Neural cell (in vitro differentiated cells): ENCODE data around the gene CLDN18. TPM values are rescaled to one million over a fixed set of nuclear protein-coding genes. Genes with fewer than 3 reads are reported as not detected.

Experiments
- H2AFZ ChIP-seq: fragments of 200-600, 300-800 bp; sonication (generic), shearing (Covaris generic); 2 replicates; pipeline ENCODE4 v1.6.0; 2014; ENCODE audit warnings: low read depth, mild to moderate bottlenecking, antibody characterized with exemption, low read length, moderate library complexity
- H3F3A ChIP-seq: fragments of 200-600 bp; shearing (Covaris generic); 2 replicates; pipeline ENCODE4 v1.6.1; 2016; ENCODE audit warnings: mild to moderate bottlenecking, moderate library complexity, mixed read lengths, antibody characterized with exemption, low read length; ENCODE audit not compliant: insufficient read depth, poor library complexity, severe bottlenecking
- H3K27ac ChIP-seq: fragments of 200-600, 300-800 bp; sonication (generic), shearing (Covaris generic); 2 replicates; pipeline ENCODE4 v1.5.1; 2014; ENCODE audit warnings: mild to moderate bottlenecking, low read length, moderate library complexity
- H3K27me3 ChIP-seq: fragments of 300-800, 200-600 bp; sonication (generic), shearing (Covaris generic); 2 replicates; pipeline ENCODE4 v1.6.0; 2014; ENCODE audit warnings: mild to moderate bottlenecking, low read depth, low read length, moderate library complexity; ENCODE audit not compliant: insufficient read depth
- H3K36me3 ChIP-seq: fragments of 300-800, 200-600 bp; sonication (generic), shearing (Covaris generic); 2 replicates; pipeline ENCODE4 v1.5.1; 2014; ENCODE audit warnings: mild to moderate bottlenecking, antibody characterized with exemption, low read length, moderate library complexity; ENCODE audit not compliant: insufficient read depth
- H3K4me2 ChIP-seq: fragments of 300-800, 200-600 bp; sonication (generic), shearing (Covaris generic); 2 replicates; pipeline ENCODE4 v1.6.0; 2014; ENCODE audit warnings: mild to moderate bottlenecking, low read length
- H3K4me3 ChIP-seq: fragments of 300-800, 200-600 bp; sonication (generic), shearing (Covaris generic); 2 replicates; pipeline ENCODE4 v1.5.1; 2014; ENCODE audit warnings: mild to moderate bottlenecking, low read length, moderate library complexity
- H3K79me2 ChIP-seq: fragments of 200-600 bp; shearing (Covaris generic); replicated peaks from 2 replicates; pipeline ENCODE4 v1.6.0; 2014; ENCODE audit warnings: mild to moderate bottlenecking, low read length, moderate library complexity; ENCODE audit not compliant: insufficient read depth
- H3K9ac ChIP-seq: fragments of 300-800, 200-600 bp; sonication (generic), shearing (Covaris generic); 2 replicates; pipeline ENCODE4 v1.6.1; 2016; ENCODE audit warnings: mild to moderate bottlenecking, low read length, mixed read lengths
- H3K9me2 ChIP-seq: fragments of 200-600 bp; shearing (Covaris generic); 2 replicates; pipeline ENCODE4 v1.6.1; 2016; ENCODE audit warnings: mild to moderate bottlenecking, low read length, mixed read lengths; ENCODE audit not compliant: insufficient read depth
- H3K9me3 ChIP-seq: fragments of 200-600, 300-800 bp; sonication (generic), shearing (Covaris generic); 2 replicates; pipeline ENCODE4 v1.6.1; 2016; ENCODE audit warnings: mild to moderate bottlenecking, mixed run types, low read length, moderate library complexity, mixed read lengths
- H4K20me1 ChIP-seq: fragments of 200-600 bp; shearing (Covaris generic); 2 replicates; pipeline ENCODE4 v1.6.1; 2016; ENCODE audit warnings: mild to moderate bottlenecking, mixed run types; ENCODE audit not compliant: insufficient read depth
- CTCF ChIP-seq: fragments of 450-650 bp; IDR thresholded peaks from 2 replicates; pipeline ENCODE4 v1.5.1; 2014; ENCODE audit warnings: antibody characterized with exemption, mild to moderate bottlenecking, moderate library complexity; ENCODE audit not compliant: poor library complexity, severe bottlenecking
- EP300 ChIP-seq: fragments of 450-650 bp; conservative IDR thresholded peaks from 2 replicates; pipeline ENCODE4 v1.6.1; 2014; ENCODE audit warnings: antibody characterized with exemption, mild to moderate bottlenecking, moderate library complexity; ENCODE audit not compliant: poor library complexity, severe bottlenecking
- EZH2 ChIP-seq: fragments of 200-600, 300-800 bp; shearing (Covaris generic), sonication (generic); IDR thresholded peaks from 2 replicates; pipeline ENCODE4 v1.6.1; 2014; ENCODE audit warnings: antibody characterized with exemption, low read length, borderline replicate concordance, mild to moderate bottlenecking; ENCODE audit not compliant: insufficient read depth, poor library complexity, severe bottlenecking
- MXI1 ChIP-seq: fragments of 450-650 bp; conservative IDR thresholded peaks from 2 replicates; pipeline ENCODE4 v1.6.1; 2014; ENCODE audit warnings: antibody characterized with exemption, mild to moderate bottlenecking; ENCODE audit not compliant: poor library complexity, severe bottlenecking
- POLR2AphosphoS5 ChIP-seq: IDR thresholded peaks from 2 replicates; pipeline ENCODE4 v1.6.1; 2012
- RAD21 ChIP-seq: fragments of 450-650 bp; conservative IDR thresholded peaks from 2 replicates; pipeline ENCODE4 v1.6.1; 2014; ENCODE audit warnings: antibody characterized with exemption, mild to moderate bottlenecking, moderate library complexity
- REST ChIP-seq: IDR thresholded peaks from 2 replicates; pipeline ENCODE4 v1.6.1; 2012; ENCODE audit warnings: borderline replicate concordance
- SMC3 ChIP-seq: fragments of 450-650 bp; conservative IDR thresholded peaks from 2 replicates; pipeline ENCODE4 v1.6.1; 2014; ENCODE audit warnings: antibody characterized with exemption, mild to moderate bottlenecking, moderate library complexity; ENCODE audit not compliant: poor library complexity
- TAF1 ChIP-seq: IDR thresholded peaks from 2 replicates; pipeline ENCODE4 v1.6.1; 2012; ENCODE audit warnings: low read depth
- polyA plus RNA-seq: library from polyadenylated mRNA; depleted of rRNA; stranded (reverse); fragments of >200 nt; gene quantifications from 2 replicates; pipeline ENCODE4 v1.2.3, GENCODE V29; 2014

CLDN18 gene
- polyA plus RNA-seq, 1 donor from 2014 or later, result not detected

GRCh38 chr3:138030734-138031280, 20.8 kb downstream of the CLDN18 start:
- no peak overlapping the region for H3K4me3 ChIP-seq
- no peaks in the 10 kb centered on the region for H3F3A ChIP-seq
- H3K36me3 ChIP-seq, result no peaks in the 10 kb centered on the region
- no peaks in the 10 kb centered on the region for H3K79me2 ChIP-seq
- no peak overlapping the region for H2AFZ ChIP-seq
- no peak overlapping the region for H3K9ac ChIP-seq
- TF ChIP-seq POLR2AphosphoS5 (no peak), RAD21 (no peak), EP300 (no peak), SMC3 (no peak), MXI1 (no peak), REST (no peak)
- no peaks in the 10 kb centered on the region for H3K27me3 ChIP-seq
- H3K9me2 ChIP-seq, result no peaks in the 10 kb centered on the region
- no peak overlapping the region for H3K4me2 ChIP-seq
- no peak overlapping the region for H3K27ac ChIP-seq
- H3K9me3 ChIP-seq, result no peaks in the 10 kb centered on the region
- no peaks in the 10 kb centered on the region for H4K20me1 ChIP-seq

- H3K9me2 ChIP-seq, result no peaks in the 10 kb centered on the region
- no peak overlapping the region for H3K9ac ChIP-seq
- no peaks in the 10 kb centered on the region for H3K36me3 ChIP-seq
- H3K27me3 ChIP-seq, result no peaks in the 10 kb centered on the region
- no peak overlapping the region for H3K4me3 ChIP-seq
- no peak overlapping the region for H3K27ac ChIP-seq
- no peak overlapping the region for H3K4me2 ChIP-seq
- no peaks in the 10 kb centered on the region for H4K20me1 ChIP-seq
- TF ChIP-seq REST (no peak), EP300 (no peak), CTCF (no peak), MXI1 (no peak), TAF1 (no peak), EZH2 (no peak), SMC3 (no peak), RAD21 (no peak), POLR2AphosphoS5 (no peak)
- no peaks in the 10 kb centered on the region for H3K9me3 ChIP-seq
- no peaks in the 10 kb centered on the region for H3F3A ChIP-seq
- no peak overlapping the region for H2AFZ ChIP-seq
- no peaks in the 10 kb centered on the region for H3K79me2 ChIP-seq
Observed at GRCh38 chr3:138031536-138031935, 21.6 kb downstream of the CLDN18 start.
